ENCODE measurements around the gene EGFR.

Gene EGFR

DNA sequence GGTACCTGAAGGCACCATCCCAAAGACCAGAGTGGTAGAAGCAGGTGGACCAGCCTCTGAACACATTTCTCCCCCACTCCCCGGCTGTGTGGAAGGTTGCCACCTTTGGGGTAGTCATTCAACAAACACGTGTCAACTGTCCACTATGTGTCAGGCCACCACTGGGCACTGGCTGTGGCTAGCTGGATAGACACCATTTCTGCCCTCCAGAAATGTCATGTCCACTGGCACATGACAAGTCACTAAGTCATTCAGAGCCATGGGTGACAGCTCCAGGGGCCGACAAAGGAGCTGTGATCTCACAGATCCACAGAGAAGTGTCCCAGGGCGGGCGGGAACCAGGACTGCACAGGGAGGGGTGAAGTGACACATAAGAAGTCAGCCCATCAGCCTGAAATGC is 99.6 kb downstream of the EGFR start:
- Histone ChIP-seq H3K27ac (ENCODE audit: low read depth, low read length) (no peak overlapping the region), H3K27me3 (ENCODE audit: low read length) (no peaks in the 10 kb centered on the region; the same call in 1 of the 2 replicates), H4K20me1 (ENCODE audit: low read depth, low read length) (no peaks in the 10 kb centered on the region), H3K9ac (ENCODE audit: low read length) (no peak overlapping the region), H3K79me2 (ENCODE audit: insufficient read depth, low read length) (no peaks in the 10 kb centered on the region), H3K9me2 (replicated peaks; ENCODE audit: insufficient read depth, low read length) (no peaks in the 10 kb centered on the region), H3K36me3 (ENCODE audit: low read length) (no peaks in the 10 kb centered on the region), H3K4me3 (ENCODE audit: insufficient read depth, low read length, poor library complexity, severe bottlenecking) (no peak overlapping the region), H3F3A (ENCODE audit: insufficient read depth) (no peaks in the 10 kb centered on the region), H3K9me3 (ENCODE audit: insufficient read depth, low read length) (no peaks in the 10 kb centered on the region), H2AFZ (ENCODE audit: low read depth, low read length, severe bottlenecking) (no peak overlapping the region), H3K4me2 (ENCODE audit: low read depth, low read length, poor library complexity, severe bottlenecking) (no peak overlapping the region)
- TF ChIP-seq, protein P1, sequence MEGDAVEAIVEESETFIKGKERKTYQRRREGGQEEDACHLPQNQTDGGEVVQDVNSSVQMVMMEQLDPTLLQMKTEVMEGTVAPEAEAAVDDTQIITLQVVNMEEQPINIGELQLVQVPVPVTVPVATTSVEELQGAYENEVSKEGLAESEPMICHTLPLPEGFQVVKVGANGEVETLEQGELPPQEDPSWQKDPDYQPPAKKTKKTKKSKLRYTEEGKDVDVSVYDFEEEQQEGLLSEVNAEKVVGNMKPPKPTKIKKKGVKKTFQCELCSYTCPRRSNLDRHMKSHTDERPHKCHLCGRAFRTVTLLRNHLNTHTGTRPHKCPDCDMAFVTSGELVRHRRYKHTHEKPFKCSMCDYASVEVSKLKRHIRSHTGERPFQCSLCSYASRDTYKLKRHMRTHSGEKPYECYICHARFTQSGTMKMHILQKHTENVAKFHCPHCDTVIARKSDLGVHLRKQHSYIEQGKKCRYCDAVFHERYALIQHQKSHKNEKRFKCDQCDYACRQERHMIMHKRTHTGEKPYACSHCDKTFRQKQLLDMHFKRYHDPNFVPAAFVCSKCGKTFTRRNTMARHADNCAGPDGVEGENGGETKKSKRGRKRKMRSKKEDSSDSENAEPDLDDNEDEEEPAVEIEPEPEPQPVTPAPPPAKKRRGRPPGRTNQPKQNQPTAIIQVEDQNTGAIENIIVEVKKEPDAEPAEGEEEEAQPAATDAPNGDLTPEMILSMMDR (IDR thresholded peaks at IDR 0.05; ENCODE audit: insufficient read depth, low read length, poor library complexity, severe bottlenecking): no peak
- TF ChIP-seq EZH2phosphoT487 (conservative IDR thresholded peaks at IDR 0.05; ENCODE audit: low read length): no peak

- no peak overlapping the region for H3K27ac ChIP-seq (ENCODE audit: low read depth, low read length)
- H3K36me3 ChIP-seq (ENCODE audit: low read length): no peaks in the 10 kb centered on the region
- no peaks in the 10 kb centered on the region for H3K9me2 ChIP-seq (replicated peaks; ENCODE audit: insufficient read depth, low read length)
- no peak overlapping the region for H2AFZ ChIP-seq (ENCODE audit: low read depth, low read length, severe bottlenecking)
- H4K20me1 ChIP-seq (ENCODE audit: low read depth, low read length): no peaks in the 10 kb centered on the region
- H3K27me3 ChIP-seq (ENCODE audit: low read length): no peaks in the 10 kb centered on the region; the same call in 1 of the 2 replicates
- H3K9me3 ChIP-seq (ENCODE audit: insufficient read depth, low read length): no peaks in the 10 kb centered on the region
- TF ChIP-seq EZH2phosphoT487 (conservative IDR thresholded peaks at IDR 0.05; ENCODE audit: low read length): no peak
- TF ChIP-seq, protein P1 (IDR thresholded peaks at IDR 0.05; ENCODE audit: insufficient read depth, low read length, poor library complexity, severe bottlenecking): no peak
- H3F3A ChIP-seq (ENCODE audit: insufficient read depth): no peaks in the 10 kb centered on the region
- H3K9ac ChIP-seq (ENCODE audit: low read length): no peak overlapping the region
- H3K79me2 ChIP-seq (ENCODE audit: insufficient read depth, low read length): no peaks in the 10 kb centered on the region
- H3K4me3 ChIP-seq (ENCODE audit: insufficient read depth, low read length, poor library complexity, severe bottlenecking): no peak overlapping the region
- H3K4me2 ChIP-seq (ENCODE audit: low read depth, low read length, poor library complexity, severe bottlenecking): no peak overlapping the region
These were observed 100.8 kb downstream of the EGFR start for GRCh38 chr7:55119571-55119970.

DNA sequence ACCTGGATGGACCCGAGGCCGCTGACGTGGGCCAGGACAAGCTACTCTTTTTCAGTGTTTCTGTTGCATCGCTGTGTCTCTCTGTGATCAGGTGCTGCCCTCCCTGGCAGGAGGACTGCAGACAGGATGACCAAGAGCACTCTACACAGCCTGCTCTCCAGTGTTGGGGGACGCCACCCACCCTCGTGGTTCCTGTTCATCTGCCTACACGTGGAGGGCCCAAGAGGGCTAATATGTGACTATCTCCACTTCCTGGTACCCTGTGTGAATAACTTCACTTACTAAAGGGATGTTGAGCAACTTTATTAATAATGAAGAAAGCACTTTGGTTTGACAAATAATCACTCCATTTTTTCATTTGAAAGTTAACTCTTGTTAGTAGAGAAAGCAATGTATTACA is 101.3 kb downstream of the EGFR start:
- TF ChIP-seq, protein P1 (IDR thresholded peaks at IDR 0.05; ENCODE audit: insufficient read depth, low read length, poor library complexity, severe bottlenecking): no peak
- no peak for TF ChIP-seq EZH2phosphoT487 (conservative IDR thresholded peaks at IDR 0.05; ENCODE audit: low read length)
- Histone ChIP-seq H3K9me3 (ENCODE audit: insufficient read depth, low read length) (no peaks in the 10 kb centered on the region), H3K36me3 (ENCODE audit: low read length) (no peaks in the 10 kb centered on the region), H4K20me1 (ENCODE audit: low read depth, low read length) (no peaks in the 10 kb centered on the region), H3K27ac (ENCODE audit: low read depth, low read length) (no peak overlapping the region), H3K4me2 (ENCODE audit: low read depth, low read length, poor library complexity, severe bottlenecking) (no peak overlapping the region), H3K4me3 (ENCODE audit: insufficient read depth, low read length, poor library complexity, severe bottlenecking) (no peak overlapping the region), H3K79me2 (ENCODE audit: insufficient read depth, low read length) (no peaks in the 10 kb centered on the region), H3K9me2 (replicated peaks; ENCODE audit: insufficient read depth, low read length) (no peaks in the 10 kb centered on the region), H3K27me3 (ENCODE audit: low read length) (no peaks in the 10 kb centered on the region; the same call in 1 of the 2 replicates), H2AFZ (ENCODE audit: low read depth, low read length, severe bottlenecking) (no peak overlapping the region), H3K9ac (ENCODE audit: low read length) (no peak overlapping the region), H3F3A (ENCODE audit: insufficient read depth) (no peaks in the 10 kb centered on the region)
